Measurements from ENCODE around the gene STK40.

Gene STK40

DNA sequence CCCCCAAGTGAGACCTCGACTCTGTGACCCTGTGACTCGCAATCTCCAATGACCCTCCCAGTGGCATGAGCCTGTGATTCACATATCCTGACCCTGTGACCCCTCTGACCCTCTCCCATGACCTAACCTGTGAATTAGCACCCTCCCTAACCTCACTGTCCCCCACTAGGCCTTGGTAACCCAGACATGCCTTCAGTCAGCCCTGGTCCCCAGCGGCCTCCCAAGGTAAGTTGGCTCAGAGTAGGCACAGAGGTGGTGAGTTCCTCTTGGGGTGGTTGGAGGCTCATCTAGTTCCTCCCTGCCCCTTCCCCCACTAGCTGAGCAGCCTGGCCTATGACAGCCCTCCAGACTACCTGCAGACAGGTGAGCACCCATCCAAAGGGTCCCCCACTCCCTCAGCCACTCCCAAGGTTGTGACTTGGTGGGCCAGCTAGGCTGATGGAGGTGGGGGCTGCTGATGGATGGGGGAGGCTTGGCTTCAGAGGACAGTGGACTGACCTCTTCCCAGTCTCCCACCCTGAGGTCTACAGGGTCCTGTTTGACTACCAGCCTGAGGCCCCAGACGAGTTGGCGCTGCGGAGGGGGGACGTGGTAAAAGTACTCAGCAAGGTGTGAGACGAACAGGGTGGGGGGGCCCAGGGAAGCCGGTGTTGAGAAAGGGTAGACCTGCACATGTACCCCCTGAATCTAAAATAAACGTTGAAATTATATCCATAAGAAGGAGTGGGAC, 78.0 kb downstream of the STK40 start:
- TF ChIP-seq, protein P1, sequence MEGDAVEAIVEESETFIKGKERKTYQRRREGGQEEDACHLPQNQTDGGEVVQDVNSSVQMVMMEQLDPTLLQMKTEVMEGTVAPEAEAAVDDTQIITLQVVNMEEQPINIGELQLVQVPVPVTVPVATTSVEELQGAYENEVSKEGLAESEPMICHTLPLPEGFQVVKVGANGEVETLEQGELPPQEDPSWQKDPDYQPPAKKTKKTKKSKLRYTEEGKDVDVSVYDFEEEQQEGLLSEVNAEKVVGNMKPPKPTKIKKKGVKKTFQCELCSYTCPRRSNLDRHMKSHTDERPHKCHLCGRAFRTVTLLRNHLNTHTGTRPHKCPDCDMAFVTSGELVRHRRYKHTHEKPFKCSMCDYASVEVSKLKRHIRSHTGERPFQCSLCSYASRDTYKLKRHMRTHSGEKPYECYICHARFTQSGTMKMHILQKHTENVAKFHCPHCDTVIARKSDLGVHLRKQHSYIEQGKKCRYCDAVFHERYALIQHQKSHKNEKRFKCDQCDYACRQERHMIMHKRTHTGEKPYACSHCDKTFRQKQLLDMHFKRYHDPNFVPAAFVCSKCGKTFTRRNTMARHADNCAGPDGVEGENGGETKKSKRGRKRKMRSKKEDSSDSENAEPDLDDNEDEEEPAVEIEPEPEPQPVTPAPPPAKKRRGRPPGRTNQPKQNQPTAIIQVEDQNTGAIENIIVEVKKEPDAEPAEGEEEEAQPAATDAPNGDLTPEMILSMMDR (IDR thresholded peaks at IDR 0.05; ENCODE audit: insufficient read depth, missing control alignments) = no peak
- DNase-seq (ENCODE audit: insufficient read length, low spot score) (no peak), FAIRE-seq (no peak)

GRCh38 chr1:36306902-36307456, 78.7 kb downstream of the STK40 start:
- TF ChIP-seq, protein P1 (IDR thresholded peaks at IDR 0.05; ENCODE audit: insufficient read depth, missing control alignments) = no peak
- DNase-seq (ENCODE audit: insufficient read length, low spot score) (peak; percentile 98), FAIRE-seq (no peak)

DNA sequence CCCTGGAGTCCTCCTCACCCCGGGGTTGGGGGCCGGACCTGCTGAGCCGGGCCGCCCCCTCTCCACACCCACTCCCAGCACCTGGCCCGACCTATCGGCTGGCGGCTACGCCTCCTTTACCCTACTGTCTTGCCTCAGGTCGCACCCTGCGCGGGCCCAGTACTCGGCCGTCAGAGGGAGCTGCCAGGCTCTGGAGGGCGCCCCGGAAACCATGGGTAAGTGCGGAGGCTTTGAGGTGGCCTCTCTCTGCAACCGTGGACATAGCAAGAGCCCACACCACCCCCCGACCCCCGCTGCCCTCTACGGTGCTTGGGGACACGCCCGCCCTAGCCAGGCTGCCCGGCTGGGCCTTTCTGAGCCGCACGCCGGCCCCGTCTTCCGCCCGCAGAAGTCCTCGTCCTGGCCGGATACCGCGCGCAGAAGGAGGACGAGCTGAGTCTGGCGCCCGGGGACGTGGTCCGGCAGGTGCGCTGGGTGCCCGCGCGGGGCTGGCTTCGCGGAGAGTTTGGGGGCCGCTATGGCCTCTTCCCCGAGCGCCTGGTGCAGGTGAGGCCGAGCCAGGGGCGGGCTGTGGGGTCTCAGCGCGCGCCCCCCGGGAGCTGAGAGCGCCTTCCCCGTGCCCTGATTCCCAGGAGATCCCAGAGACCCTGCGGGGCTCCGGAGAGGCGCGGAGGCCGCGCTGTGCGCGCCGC, 79.4 kb downstream of the STK40 start, which contains the start of gene SH3D21:
SH3D21 (plus strand) TSS at position 159 of the 692 bp plus-strand sequence; CDS start at position 212, 53 bp downstream.
- DNase-seq (ENCODE audit: insufficient read length, low spot score) (no peak), FAIRE-seq (no peak)
- TF ChIP-seq, protein P1 (IDR thresholded peaks at IDR 0.05; ENCODE audit: insufficient read depth, missing control alignments) = no peak

DNA sequence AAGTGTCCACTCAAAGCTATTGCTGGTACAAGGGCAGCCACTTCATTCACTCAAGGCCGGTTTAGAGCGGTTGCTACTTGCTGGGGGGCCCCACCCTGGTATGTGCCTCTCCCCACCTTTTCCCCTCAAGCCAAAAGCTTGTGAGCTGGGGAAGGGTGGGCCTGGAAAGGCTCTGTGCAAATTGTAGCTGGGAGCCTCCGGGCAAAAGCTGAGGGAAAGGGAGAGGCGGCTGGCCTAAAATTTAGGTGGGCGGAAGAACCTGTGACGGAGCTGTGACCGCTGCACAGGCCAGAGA, 79.9 kb downstream of the STK40 start:
- FAIRE-seq = no peak
- TF ChIP-seq, protein P1 (IDR thresholded peaks at IDR 0.05; ENCODE audit: insufficient read depth, missing control alignments) = no peak
- no peak for DNase-seq (ENCODE audit: insufficient read length, low spot score)

DNA sequence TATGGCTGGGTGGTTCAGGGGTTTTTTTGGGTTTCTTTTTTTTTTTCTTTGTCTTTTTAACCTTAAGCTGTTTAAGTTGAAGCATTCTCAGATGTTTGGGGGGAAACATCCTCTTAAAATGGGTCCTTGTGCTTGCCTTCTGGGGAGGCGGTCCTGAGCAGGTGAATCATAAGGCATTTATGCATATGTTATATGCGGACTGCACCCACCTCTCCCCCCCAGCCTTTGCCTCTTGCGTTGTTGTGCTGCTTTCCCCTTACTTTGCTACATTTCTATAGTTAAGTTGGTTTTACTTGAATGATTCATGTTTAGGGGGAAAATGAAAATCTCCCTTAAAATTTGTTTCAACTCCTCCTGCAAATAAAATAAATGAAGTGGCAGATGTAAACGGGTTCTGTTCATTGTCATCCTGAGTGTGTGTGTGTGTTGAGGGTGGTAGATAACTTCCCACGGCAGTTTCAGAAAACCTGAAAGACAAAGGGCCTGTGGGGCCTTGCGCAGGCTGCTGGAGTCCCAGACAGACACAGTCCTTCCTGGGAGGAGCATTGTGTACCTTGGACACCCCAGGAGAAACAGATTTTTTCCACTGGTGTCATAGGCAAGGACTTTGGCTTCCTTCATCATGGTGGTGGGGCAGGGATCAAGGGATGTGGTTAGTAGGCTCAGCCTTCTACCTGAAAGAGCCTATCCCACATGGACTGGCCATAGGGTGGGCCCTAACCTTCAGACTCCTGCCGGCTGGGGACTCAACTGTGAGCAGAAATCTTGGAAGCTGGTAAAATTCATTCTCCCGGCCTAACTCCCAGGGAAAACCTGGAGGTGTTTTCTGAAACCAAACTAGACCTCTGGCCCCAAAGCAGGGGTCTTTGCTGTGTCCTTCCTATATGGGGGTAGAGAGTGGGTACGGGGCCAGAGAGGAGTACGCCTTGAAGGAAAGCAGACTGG, 80.5 kb downstream of the STK40 start:
- FAIRE-seq (no peak), DNase-seq (ENCODE audit: insufficient read length, low spot score) (no peak)
- TF ChIP-seq, protein P1 (IDR thresholded peaks at IDR 0.05; ENCODE audit: insufficient read depth, missing control alignments) = no peak

DNA sequence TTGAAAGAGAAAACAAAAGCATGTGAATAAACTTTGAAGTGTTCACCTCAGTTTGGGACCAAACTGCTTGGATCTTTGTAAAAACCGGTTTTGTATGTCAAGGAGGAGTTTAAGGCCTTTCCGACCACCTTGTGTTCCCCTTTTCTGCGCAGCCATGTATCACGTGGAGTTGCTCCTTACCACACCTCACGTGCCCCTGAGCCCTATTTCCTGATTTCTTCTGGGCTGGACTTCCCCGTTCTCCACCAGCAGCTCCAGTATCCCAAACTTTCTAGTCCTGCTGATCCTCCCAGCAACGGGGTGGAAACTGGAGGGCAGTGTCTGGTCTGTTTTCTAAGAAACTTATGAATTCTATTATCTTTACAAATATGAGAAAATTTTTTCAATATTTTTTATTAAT, 81.2 kb downstream of the STK40 start:
- FAIRE-seq (no peak), DNase-seq (ENCODE audit: insufficient read length, low spot score) (no peak)
- TF ChIP-seq, protein P1 (IDR thresholded peaks at IDR 0.05; ENCODE audit: insufficient read depth, missing control alignments) = no peak
